H1 (cell line): ENCODE results near the gene RUVBL1.

Source experiments
- ATF3 ChIP-seq: IDR thresholded peaks from 2 replicates; pipeline ENCODE4 v1.6.1; 2011; ENCODE audit warnings: low read depth, mild to moderate bottlenecking, low read length; ENCODE audit not compliant: insufficient read depth
- CREB1 ChIP-seq: IDR thresholded peaks from 2 replicates; pipeline ENCODE4 v1.6.1; 2012; ENCODE audit warnings: inconsistent platforms
- CTCF ChIP-seq, 3 experiments: IDR thresholded peaks; 1 replicate in 2 of 3; 2 replicates in 1 of 3; pipeline versions ENCODE4 v1.5.1 to v1.6.1; 2011; ENCODE audit warnings: low read length in 3 of 3, mild to moderate bottlenecking in 3 of 3, inconsistent platforms in 2 of 3, low read depth in 1 of 3, moderate library complexity in 1 of 3; ENCODE audit not compliant: insufficient read depth in 1 of 3; ENCODE audit errors: control extremely low read depth in 1 of 3
- EGR1 ChIP-seq: IDR thresholded peaks from 2 replicates; pipeline ENCODE4 v1.6.1; 2011; ENCODE audit warnings: low read depth, low read length, borderline replicate concordance
- EZH2 ChIP-seq: fragments of 200-600 bp; sonication (generic); IDR thresholded peaks from 2 replicates; pipeline ENCODE4 v1.7.1; 2012; ENCODE audit warnings: low read depth, mild to moderate bottlenecking, moderate library complexity, low read length, inconsistent platforms; ENCODE audit not compliant: severe bottlenecking
- GABPA ChIP-seq: IDR thresholded peaks from 2 replicates; pipeline ENCODE4 v1.6.1; 2011; ENCODE audit warnings: mild to moderate bottlenecking, low read length, moderate library complexity, borderline replicate concordance; ENCODE audit not compliant: insufficient read depth
- POLR2A ChIP-seq, 2 experiments: IDR thresholded peaks; 1 replicate in 1 of 2; 2 replicates in 1 of 2; pipeline ENCODE4 v1.6.1; 2011; ENCODE audit warnings: low read depth in 2 of 2, low read length in 2 of 2, mild to moderate bottlenecking in 2 of 2; ENCODE audit errors: control extremely low read depth in 1 of 2
- SRF ChIP-seq: IDR thresholded peaks from 2 replicates; pipeline ENCODE4 v1.6.1; 2011; ENCODE audit warnings: mild to moderate bottlenecking, low read depth, low read length, moderate library complexity
- TAF1 ChIP-seq: IDR thresholded peaks from 2 replicates; pipeline ENCODE4 v1.6.1; 2011; ENCODE audit warnings: mild to moderate bottlenecking, low read depth, low read length

- TF ChIP-seq CTCF (IDR thresholded peaks at IDR 0.05; ENCODE audit: control extremely low read depth in 1 of 3, insufficient read depth in 1 of 3, low read depth in 1 of 3, low read length in 3 of 3), result no peak
- no peak for TF ChIP-seq CREB1
- no peak for TF ChIP-seq EGR1
- TF ChIP-seq ATF3, result no peak
- TF ChIP-seq TAF1, result no peak
- no peak for TF ChIP-seq POLR2A (IDR thresholded peaks at IDR 0.05; ENCODE audit: control extremely low read depth in 1 of 2, low read depth in 2 of 2, low read length in 2 of 2)
- no peak for TF ChIP-seq EZH2
- no peak for TF ChIP-seq SRF
- TF ChIP-seq GABPA, result no peak
These were observed 32.0 kb downstream of the RUVBL1 start for GRCh38 chr3:128091586-128091985.
